Upper lobe of left lung (tissue), 4 donors: Measurements from ENCODE around the gene KCNQ1OT1.

Experiments used
- CTCF ChIP-seq, 6 experiments: fragments of 450-650 bp in 4 of 6; fragments of 200-600 bp in 2 of 6; sonication (generic) in 2 of 6; IDR thresholded peaks; one replicate each; pipeline ENCODE4 v1.5.1; 2016 to 2019; ENCODE audit warnings: antibody characterized with exemption in 6 of 6
- EP300 ChIP-seq, 4 donors: sonication (generic); formaldehyde crosslinking; IDR thresholded peaks; one replicate each; pipeline ENCODE4 v1.5.1; 2017; ENCODE audit warnings: antibody characterized with exemption in 4 of 4, control low read depth in 2 of 4
- POLR2A ChIP-seq, 4 donors: fragments of 450-650 bp; IDR thresholded peaks; one replicate each; pipeline ENCODE4 v1.5.1; 2016 to 2017; ENCODE audit warnings: antibody characterized with exemption in 4 of 4, mild to moderate bottlenecking in 2 of 4

- TF ChIP-seq CTCF (IDR thresholded peaks at IDR 0.05): no peak
- TF ChIP-seq EP300 (IDR thresholded peaks at IDR 0.05): no peak
- no peak for TF ChIP-seq POLR2A (IDR thresholded peaks at IDR 0.05)
Observed at GRCh38 chr11:2701230-2701629, 1.4 kb upstream of the KCNQ1OT1 start.
